Effector memory CD4-positive, alpha-beta T cell (primary cell): Measurements from ENCODE around the gene PPM1B.
"Not testable (repeated sequence)": the region's sequence is repeated elsewhere in the genome, so short reads cannot be mapped to it uniquely, and the experiment has no call there.

Source experiments
- DNase-seq, 3 donors: peaks; one replicate each; pipeline ENCODE4 v3.0.0-alpha.2; 2020
- H3K27ac ChIP-seq: 2 replicates; pipeline ENCODE4 v1.7.0; 2013; ENCODE audit warnings: mild to moderate bottlenecking, low read length, moderate library complexity; ENCODE audit not compliant: insufficient read depth, poor library complexity, severe bottlenecking
- H3K27me3 ChIP-seq: replicated peaks from 2 replicates; pipeline ENCODE4 v1.7.0; 2013; ENCODE audit warnings: mild to moderate bottlenecking, low read length; ENCODE audit not compliant: insufficient read depth, control insufficient read depth, poor library complexity, severe bottlenecking
- H3K36me3 ChIP-seq: 2 replicates; pipeline ENCODE4 v1.7.0; 2013; ENCODE audit warnings: mild to moderate bottlenecking, low read length, moderate library complexity; ENCODE audit not compliant: control insufficient read depth, insufficient read depth
- H3K4me1 ChIP-seq: 2 replicates; pipeline ENCODE4 v1.7.0; 2013; ENCODE audit warnings: low read length, mild to moderate bottlenecking; ENCODE audit not compliant: control insufficient read depth, insufficient read depth, poor library complexity, severe bottlenecking
- H3K4me3 ChIP-seq: 2 replicates; pipeline ENCODE4 v1.7.0; 2013; ENCODE audit warnings: low read length, low read depth, mild to moderate bottlenecking; ENCODE audit not compliant: insufficient read depth, poor library complexity, severe bottlenecking
- H3K9me3 ChIP-seq: 2 replicates; pipeline ENCODE4 v1.7.0; 2013; ENCODE audit warnings: mild to moderate bottlenecking, low read length, moderate library complexity; ENCODE audit not compliant: control insufficient read depth

PPM1B gene

DNA sequence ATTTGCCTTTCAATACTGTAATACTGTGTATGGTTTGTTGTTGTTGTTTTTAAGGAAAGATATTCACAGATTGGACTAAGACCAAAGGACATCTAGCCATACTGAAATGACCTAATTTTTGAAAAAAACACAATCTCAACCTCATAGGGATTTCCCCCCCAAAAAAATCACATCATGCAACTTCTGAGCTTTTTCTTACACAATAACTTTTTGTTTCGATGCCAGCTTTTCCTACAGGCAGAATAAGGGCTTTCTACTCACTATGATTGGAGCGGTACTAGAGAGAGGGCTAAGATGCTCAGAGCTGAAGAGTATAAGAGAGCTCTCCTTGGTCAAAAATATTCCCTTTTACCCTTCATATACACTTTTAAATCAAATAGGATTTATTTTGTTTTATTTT, 74.2 kb downstream of the PPM1B start:
- no peak for DNase-seq
- Histone ChIP-seq H3K4me3 (no peak overlapping the region), H3K27me3 (no peaks in the 10 kb centered on the region), H3K36me3 (no peaks in the 10 kb centered on the region), H3K9me3 (no peaks in the 10 kb centered on the region), H3K4me1 (no peaks in the 10 kb centered on the region), H3K27ac (no peak overlapping the region)

GRCh38 chr2:44244135-44244871, 75.6 kb downstream of the PPM1B start:
- DNase-seq, result peak in 2 of 3 donors; percentile 20 to 32
- peak overlapping the region; percentile 37 for H3K4me3 ChIP-seq
- no peaks in the 10 kb centered on the region for H3K9me3 ChIP-seq
- no peaks in the 10 kb centered on the region for H3K4me1 ChIP-seq
- H3K27ac ChIP-seq, result no peak overlapping the region
- H3K27me3 ChIP-seq, result no peaks in the 10 kb centered on the region
- no peaks in the 10 kb centered on the region for H3K36me3 ChIP-seq

GRCh38 chr2:44245083-44245861, 76.6 kb downstream of the PPM1B start:
- Histone ChIP-seq H3K27ac (no peak overlapping the region), H3K27me3 (no peaks in the 10 kb centered on the region), H3K4me1 (no peaks in the 10 kb centered on the region), H3K9me3 (no peaks in the 10 kb centered on the region), H3K36me3 (no peaks in the 10 kb centered on the region), H3K4me3 (no peak overlapping the region)
- DNase-seq, result no peak

DNA sequence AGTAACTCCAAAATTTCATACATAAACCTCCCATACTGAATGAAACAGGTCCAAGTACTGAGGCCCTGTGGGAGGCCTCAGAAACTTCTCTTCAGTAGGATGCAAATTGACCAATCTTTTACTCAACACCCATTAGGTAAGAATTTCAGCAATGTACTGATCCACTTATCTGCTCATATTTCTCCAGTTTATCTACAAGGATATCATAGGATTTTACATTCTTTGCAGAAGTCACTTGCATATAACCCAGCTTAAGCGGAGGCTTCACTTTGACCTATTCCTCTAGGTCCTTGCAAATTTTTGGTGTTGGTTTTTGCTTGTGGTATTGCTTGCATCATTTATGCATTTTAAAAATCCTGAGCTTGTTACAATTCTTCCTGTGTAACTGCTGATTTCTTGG, 77.8 kb downstream of the PPM1B start:
- Histone ChIP-seq H3K27me3 (no peaks in the 10 kb centered on the region), H3K9me3 (no peaks in the 10 kb centered on the region)
- DNase-seq, result no peak

DNA sequence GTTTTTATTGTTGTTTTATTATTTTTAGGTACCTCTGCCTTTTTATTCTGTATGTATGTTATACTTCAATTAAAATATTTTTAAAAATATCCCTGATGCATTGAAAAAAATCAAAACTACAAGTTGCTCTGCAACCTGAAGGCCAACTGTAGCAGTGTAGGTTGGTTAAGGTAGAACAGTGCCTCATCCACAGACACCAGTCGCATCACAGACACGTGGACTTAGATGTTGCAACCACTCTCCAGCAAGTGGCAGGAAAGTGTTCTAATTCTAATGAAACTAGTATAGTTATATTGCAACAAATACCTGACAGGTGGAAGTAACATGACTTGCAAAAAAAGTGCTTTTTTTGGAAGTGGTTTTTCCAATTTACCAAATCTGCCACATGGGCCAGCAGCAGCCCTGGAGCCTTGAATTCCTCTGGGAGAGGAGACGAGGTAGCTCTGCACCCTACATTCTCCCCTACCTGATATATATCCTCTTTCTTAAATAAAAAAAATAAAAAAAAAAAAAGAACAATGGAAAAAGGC, 78.2 kb downstream of the PPM1B start:
- Histone ChIP-seq H3K4me1 (no peaks in the 10 kb centered on the region), H3K27ac (no peak overlapping the region), H3K4me3 (no peak overlapping the region), H3K9me3 (no peaks in the 10 kb centered on the region), H3K27me3 (no peaks in the 10 kb centered on the region), H3K36me3 (no peaks in the 10 kb centered on the region)
- DNase-seq, result no peak

More for the DNA sequence above, 77.8 kb downstream of the PPM1B start:
- H3K4me1 ChIP-seq, result no peaks in the 10 kb centered on the region
- H3K4me3 ChIP-seq, result no peak overlapping the region
- no peak overlapping the region for H3K27ac ChIP-seq
- H3K36me3 ChIP-seq, result no peaks in the 10 kb centered on the region

DNA sequence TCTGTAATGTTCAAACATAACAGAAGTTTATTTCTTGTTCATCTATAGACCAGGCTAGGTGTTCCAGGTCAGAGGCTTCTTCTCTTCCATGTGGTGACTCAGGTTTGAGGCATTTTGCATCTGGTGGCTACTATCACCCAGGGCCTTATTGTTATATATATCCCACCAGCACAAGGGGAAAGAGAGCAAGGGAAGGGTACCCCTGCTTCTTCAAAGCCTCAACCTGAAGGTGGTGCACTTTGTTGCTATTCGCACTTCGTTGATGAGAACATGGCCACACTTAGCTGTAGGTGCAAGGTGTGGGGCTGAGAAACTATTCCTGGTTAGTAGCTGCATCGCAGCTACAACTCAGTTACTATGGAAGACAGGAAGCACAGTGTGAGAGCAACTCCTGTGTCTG, 79.2 kb downstream of the PPM1B start:
- no peak overlapping the region for H3K27ac ChIP-seq
- no peak overlapping the region for H3K4me3 ChIP-seq
- no peaks in the 10 kb centered on the region for H3K4me1 ChIP-seq
- no peaks in the 10 kb centered on the region for H3K27me3 ChIP-seq
- H3K9me3 ChIP-seq, result no peaks in the 10 kb centered on the region
- H3K36me3 ChIP-seq, result no peaks in the 10 kb centered on the region
- DNase-seq, result no peak

GRCh38 chr2:44249269-44249668, 80.6 kb downstream of the PPM1B start:
- not testable (repeated sequence) for H3K27ac ChIP-seq, H3K9me3 ChIP-seq, H3K27me3 ChIP-seq, H3K4me3 ChIP-seq, DNase-seq, H3K4me1 ChIP-seq, H3K36me3 ChIP-seq

DNA sequence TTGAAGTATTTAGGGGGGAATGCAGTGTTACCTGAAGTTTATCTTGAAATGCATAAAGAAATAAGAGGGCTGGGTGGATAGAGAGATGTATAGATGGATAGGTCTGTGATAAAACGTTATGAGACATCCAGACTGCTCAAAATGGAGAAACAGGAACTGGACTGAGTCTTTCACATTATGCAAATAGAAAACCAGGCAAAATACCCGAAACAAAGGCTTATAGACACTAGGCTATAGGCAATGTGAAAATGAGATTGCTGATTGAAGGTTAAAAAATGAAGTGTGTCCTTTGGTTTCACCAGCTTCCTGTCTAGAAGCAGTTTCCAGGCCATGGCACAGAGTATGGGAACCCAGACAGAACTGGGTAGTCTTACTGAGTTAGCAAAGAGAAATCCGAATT, 81.7 kb downstream of the PPM1B start:
- no peaks in the 10 kb centered on the region for H3K36me3 ChIP-seq
- H3K4me3 ChIP-seq, result no peak overlapping the region
- no peaks in the 10 kb centered on the region for H3K4me1 ChIP-seq
- H3K27me3 ChIP-seq, result no peaks in the 10 kb centered on the region
- no peak for DNase-seq
- no peaks in the 10 kb centered on the region for H3K9me3 ChIP-seq
- no peak overlapping the region for H3K27ac ChIP-seq

DNA sequence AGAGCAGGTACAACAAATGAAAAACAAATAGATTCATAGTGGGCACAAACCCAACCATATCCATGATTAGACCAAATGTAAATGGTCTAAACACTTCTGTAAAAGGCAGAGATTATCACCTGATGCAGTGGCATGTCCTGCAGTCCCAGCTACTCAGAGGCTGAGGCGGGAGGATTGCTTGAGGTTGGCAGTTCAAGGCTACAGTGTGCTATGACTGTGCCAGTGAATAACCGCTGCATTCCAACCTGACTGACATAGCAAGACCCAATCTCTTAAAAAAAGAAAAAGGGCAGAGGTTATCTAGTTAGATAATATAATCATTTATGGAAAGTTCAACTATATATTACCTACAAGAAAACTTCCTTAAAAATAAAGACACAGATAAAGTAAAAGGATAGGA, 85.3 kb downstream of the PPM1B start:
- Histone ChIP-seq H3K9me3 (no peaks in the 10 kb centered on the region), H3K4me1 (no peaks in the 10 kb centered on the region), H3K27ac (no peak overlapping the region), H3K36me3 (no peaks in the 10 kb centered on the region), H3K27me3 (no peaks in the 10 kb centered on the region), H3K4me3 (no peak overlapping the region)
- DNase-seq, result no peak

DNA sequence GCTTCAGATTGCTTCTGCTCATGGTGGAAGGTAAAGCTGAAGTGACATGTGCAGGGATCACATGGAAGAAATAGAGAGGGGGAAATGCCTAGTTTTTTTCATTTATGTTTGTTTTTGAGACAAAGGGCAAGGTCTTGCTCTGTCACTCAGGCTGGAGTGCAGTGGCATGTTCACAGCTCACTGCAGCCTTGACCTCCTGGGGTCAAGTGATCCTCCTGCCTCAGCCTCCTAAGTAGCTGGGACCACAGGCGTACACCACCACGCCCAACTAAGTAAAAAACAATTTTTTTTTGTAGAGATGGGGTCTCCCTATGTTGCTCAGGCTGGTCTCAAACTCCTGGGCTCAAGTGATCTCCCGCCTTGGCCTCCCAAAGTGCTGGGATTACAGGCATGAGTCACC, 87.0 kb downstream of the PPM1B start:
- not testable (repeated sequence) for H3K9me3 ChIP-seq, H3K4me3 ChIP-seq, H3K36me3 ChIP-seq, H3K27me3 ChIP-seq, H3K27ac ChIP-seq, H3K4me1 ChIP-seq, DNase-seq
